RKO (cell line): ENCODE data around the gene NPIPB6.

ENCODE experiments used
- DNase-seq: peaks from one replicate; pipeline ENCODE4 v3.0.0-alpha.2; 2016; ENCODE audit warnings: low spot score

Gene NPIPB6

GRCh38 chr16:28324235-28324886 is 38.9 kb downstream of the NPIPB6 start:
- no peak for DNase-seq

DNA sequence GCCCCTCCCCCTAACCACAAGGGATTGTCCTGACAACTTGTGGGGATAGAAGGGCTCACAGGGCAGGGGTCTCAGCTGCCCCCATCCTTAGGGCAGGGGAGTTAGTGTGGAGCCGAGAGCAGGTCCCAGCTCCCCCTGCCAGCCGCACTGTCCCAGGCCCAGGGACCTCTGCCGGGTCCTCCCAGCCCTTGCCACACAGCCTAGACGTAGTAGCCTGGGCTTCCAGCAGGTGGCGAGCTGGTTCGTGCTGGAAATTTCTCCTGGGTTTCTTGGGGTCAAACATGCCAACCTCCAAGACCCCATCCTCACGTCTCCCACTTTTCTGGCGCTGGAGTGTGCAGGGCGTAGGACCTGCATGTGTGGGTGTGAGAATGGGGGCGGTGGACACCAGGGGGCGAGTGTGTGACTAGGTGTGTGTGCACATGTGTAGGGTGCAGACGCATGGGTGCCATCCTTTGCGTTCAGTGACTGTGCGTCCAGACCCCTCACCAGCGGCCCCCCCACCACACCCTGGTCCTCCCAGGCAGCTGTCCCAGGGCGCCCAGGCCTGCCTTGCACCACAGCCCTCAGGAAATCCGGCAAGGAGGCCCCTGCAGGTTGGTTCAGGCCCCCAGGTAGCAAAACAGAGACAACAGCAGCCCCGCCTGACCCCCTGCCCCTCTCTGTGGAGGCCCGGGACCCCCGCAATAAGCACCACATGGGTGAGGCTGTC is 41.5 kb downstream of the NPIPB6 start:
- peak; percentile 21 for DNase-seq

DNA sequence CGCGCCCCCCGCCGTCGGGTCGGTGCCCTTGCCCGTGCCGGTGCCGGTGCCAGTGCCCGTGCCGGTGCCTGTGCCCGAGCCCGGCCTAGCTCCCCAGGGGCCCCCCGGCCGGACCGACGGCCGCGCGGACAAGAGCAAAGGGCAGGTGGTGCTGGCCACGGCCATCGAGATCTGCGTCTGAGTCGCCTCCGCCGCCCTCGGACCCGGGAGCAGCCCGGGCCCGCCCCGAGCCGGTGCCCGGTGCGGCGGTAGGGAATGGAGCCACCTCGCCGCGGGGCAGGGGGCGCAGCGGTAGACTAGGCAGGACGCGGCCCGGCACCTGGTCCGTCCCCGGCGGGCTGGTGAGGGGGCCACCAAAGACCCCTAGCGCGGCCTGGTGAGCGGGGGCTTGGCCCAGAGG is 42.6 kb downstream of the NPIPB6 start:
- DNase-seq, result no peak

DNA sequence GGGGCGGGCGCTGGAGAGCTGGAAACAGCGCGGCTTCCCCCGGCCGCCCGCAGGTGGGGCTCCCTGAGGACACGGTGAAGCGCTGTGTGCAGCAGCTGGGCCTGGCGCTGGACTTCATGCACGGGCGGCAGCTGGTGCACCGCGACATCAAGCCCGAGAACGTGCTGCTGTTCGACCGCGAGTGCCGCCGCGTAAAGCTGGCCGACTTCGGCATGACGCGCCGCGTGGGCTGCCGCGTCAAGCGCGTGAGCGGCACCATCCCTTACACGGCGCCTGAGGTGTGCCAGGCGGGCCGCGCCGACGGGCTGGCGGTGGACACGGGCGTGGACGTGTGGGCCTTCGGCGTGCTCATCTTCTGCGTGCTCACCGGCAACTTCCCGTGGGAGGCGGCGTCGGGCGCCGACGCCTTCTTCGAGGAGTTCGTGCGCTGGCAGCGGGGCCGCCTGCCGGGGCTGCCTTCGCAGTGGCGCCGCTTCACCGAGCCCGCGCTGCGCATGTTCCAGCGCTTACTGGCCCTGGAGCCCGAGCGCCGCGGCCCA is 43.2 kb downstream of the NPIPB6 start:
- DNase-seq, result no peak

DNA sequence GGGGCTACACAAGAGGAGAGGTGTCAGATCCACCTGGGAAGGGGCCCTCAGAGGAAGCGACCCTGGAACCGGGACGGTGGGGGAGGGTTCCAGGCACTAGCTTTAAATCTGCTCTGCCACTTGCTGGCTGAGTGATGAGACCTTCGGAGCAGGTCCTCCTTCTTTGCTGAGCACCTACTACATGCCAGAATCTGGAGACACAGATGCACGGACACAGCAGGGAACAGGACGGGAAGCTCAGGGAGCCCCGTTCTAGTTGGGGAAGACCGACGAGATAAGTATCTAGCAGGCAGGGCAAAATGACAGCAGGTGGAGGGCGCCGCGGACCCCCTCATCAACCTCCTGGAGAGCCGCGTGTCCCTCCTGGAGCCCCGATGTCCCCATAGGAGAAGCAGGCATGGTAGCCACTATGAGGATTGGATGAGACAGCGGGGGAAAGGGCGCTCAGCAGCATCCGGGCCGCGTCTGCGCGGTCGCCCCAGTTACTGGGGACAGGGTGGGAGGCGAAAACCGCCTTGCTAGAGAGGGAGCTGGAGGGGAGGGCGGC is 43.8 kb downstream of the NPIPB6 start:
- no peak for DNase-seq

DNA sequence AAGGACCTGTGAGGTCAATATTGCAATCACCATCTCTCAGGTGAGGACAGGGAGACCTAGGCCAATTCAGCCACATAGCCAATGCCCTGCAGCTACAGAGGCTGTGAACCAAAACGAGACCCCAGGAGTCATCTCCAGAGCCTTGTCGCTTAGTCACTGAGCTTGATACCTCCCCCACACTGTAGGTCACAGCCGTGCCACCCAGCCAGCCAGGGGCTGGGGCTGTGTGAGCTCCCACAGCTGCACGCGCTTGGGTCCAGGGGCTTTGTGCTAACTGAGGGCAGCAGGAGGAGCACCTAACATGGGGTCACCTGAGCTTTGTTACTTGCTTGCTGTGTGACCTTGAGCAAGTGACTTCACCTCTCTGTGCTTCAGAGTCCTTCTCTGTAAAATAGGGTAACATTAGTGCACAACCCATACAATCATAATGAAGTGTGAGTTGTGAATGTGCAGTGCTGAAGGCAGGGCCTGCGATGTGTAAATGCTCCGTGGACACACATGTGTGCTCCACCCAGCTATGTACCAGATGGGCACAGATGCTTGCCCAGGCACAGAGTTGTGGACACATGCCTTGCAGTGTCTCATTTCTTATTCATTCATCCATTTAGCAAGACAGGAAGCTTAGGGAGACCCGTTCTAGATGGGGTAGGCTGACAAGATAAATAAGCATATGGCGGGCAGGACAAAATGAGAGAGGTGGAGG is 45.1 kb downstream of the NPIPB6 start:
- no peak for DNase-seq

- peak; percentile 68 for DNase-seq
Measured at GRCh38 chr16:28317040-28317880, 46.0 kb downstream of the NPIPB6 start.

DNA sequence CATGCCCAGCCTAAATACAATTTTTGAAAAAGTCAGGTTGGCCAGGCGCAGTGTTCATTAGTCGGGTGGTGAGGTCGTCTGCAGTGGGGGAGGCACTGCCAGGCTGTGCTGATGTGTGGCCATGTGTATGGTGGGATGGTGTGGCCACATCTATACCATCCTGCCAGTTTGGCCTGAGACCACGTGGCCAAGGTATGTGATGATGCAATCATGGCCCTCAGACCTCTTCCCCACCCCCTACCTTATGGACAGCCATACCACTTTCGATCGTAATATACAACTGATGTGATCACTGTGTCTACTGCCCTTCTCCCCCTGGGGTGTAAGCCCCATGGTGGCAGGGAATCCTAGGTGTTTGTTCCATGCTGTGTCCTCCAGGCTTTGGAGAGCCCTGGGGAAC is 47.3 kb downstream of the NPIPB6 start:
- no peak for DNase-seq

GRCh38 chr16:28313587-28313986 is 49.7 kb downstream of the NPIPB6 start:
- no peak for DNase-seq

GRCh38 chr16:28312327-28312726 is 51.0 kb downstream of the NPIPB6 start:
- DNase-seq, result no peak

DNA sequence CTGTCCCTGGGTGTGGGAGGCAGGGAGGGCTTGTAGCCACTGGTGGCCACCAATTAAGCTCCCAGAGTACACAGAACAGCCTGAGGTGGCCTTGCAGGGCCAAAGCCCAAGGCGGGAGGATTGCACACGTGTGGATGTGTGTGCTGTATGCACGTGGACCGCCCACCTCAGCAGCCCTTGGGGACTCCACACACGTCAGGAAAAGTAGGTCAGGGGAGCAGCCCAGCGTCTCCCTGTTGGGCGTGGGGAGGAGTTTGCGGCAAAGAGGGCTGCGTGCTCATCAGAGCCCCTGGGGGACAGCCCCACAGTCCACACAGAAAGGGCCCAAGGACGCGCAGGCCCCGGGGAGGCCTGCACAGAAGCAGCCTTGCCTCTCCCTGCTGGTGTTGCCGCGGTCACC is 51.4 kb downstream of the NPIPB6 start:
- no peak for DNase-seq

DNA sequence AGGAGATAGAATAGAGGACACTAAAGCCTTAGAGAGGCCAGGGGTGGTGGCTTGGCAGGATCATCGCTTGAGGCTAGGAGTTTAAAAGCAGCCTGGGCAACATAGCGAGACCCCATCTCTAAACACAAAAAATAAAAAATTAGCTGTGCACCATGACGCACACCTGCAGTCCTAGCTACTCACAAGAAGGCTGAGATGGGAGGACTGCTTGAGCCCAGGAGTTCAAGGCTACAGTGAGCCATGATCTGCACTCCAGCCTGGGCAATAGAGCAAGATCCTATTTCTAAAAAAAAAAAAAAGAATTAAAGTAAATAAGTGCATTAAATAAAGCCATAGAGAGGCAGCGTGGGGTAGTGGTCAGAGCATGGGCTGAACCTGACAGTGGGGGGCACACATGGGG is 51.9 kb downstream of the NPIPB6 start:
- no peak for DNase-seq

GRCh38 chr16:28310796-28311195 is 52.5 kb downstream of the NPIPB6 start:
- DNase-seq, result no peak

GRCh38 chr16:28309811-28310311 is 53.4 kb downstream of the NPIPB6 start:
- no peak for DNase-seq

DNA sequence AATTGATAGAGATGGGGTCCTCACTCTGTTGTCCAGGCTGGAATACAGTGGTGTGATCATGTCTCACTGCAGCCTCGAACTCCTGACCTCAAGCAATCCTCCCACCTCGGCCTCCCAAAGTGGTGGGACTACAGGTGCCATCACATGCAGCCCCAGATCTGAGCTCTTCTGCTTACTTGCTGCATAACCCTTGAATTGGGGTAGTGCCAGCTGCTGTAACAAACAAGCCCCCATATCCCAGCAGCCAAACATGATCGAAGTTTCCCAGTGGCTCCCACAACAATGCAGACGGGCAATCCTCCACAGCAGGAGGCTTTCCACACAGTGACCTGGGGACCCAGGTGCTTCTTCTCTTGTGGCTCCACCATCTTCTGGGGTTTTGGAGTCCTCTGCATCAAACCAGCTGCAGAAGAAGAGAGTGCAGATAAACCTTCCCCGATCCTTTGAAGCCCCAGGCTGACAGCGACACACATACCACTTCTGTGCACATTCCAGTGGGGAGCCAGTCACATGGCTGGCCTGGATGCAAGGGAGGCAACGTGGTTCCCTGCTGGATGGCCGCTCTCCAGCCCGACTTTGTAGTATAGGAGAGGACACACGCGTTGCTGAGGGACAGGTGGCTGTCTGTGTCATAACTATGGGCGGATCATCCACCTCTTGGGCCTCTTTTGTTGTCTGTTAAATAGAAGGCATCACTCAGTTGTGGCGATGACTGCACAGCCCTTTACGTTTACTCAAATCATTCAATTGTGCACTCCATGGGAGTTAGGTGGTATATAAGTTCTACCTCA is 54.3 kb downstream of the NPIPB6 start:
- no peak for DNase-seq

DNA sequence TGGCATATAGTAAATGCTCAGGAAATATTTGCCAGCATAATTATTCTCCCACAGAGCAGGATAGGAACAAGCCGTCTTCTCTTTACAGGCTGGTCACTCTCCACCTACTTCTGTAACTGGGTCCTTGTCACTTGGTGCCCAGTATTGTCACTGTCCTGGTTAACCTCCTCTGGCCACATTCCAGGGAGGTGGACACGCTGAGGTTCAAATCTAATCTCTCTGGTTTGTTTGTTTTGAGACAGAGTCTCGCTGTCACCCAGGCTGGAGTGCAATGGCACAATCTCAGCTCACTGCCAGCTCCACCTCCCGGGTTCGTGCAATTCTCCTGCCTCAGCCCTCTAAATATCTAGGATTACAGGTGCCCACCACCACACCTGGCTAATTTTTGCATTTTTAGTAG is 55.4 kb downstream of the NPIPB6 start:
- DNase-seq, result no peak

GRCh38 chr16:28304214-28304613 is 59.1 kb downstream of the NPIPB6 start:
- peak; percentile 28 for DNase-seq

DNA sequence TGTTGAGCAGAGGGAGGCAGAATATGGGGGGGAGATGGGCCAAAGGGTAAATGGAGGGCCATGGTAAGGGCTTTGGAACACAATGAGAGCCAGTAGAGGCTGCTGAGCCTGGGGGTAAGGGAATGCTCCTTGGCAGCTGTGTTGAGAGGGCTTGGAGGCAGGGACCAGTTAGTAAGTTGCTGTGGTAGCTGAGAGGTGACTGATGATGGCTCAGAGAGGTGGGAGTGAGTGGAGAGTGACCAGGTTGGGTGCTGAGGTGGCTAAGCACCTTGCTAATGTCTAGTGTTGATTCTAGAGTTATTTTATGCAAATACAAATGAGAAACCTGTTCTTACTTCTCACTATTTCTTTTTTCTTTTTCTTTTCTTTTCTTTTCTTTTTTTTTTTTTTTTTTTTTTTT is 60.2 kb downstream of the NPIPB6 start:
- no peak for DNase-seq

DNA sequence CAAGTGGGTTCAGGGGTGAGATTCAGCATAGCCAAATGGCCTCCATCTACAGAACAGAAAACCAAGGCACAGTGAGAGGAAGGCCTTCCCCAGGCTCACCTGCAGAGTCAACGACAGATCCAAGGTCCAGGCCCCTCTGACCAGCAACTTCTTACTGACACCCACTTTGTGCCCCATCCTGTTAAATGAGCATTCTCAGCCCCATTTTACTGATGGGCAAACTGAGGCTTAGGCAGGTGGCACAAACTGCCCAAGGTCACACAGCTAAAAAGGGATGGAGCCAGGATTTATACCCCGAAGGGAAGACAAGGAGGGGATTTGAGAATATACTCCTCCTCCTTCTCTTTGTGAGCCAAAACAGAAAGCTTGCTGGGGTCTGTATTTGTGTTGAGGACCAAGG is 61.7 kb downstream of the NPIPB6 start:
- DNase-seq, result no peak

DNA sequence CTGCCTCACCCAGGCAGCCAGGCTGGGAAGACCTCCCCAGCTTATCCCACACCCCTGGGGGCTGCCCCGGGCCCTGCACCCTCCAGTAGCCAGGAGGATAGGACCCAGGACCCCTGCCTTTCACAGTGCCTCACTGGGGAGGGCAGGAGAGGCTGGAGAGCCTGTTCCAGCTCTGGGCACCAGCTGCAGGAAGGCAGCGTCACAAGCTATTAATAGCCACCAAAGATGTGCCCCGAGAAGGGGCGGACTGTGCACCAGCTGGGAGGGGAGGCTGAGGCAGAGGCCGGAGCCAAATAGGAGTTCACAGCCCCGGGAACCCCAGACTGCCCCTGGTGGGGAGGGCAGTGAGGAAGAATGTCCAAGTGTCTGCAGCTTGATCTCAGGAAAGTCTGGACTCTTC is 62.2 kb downstream of the NPIPB6 start:
- DNase-seq, result no peak

- DNase-seq, result no peak
Measured at GRCh38 chr16:28300327-28300726, 63.0 kb downstream of the NPIPB6 start.
